ENCODE data around the gene EDARADD. TPM values are rescaled to one million over a fixed set of nuclear protein-coding genes. Genes with fewer than 3 reads are reported as not detected.

Gene EDARADD
- total and polyA plus RNA-seq, 12 donors, result 0.14 to 2.5 (median 0.84) TPM

DNA sequence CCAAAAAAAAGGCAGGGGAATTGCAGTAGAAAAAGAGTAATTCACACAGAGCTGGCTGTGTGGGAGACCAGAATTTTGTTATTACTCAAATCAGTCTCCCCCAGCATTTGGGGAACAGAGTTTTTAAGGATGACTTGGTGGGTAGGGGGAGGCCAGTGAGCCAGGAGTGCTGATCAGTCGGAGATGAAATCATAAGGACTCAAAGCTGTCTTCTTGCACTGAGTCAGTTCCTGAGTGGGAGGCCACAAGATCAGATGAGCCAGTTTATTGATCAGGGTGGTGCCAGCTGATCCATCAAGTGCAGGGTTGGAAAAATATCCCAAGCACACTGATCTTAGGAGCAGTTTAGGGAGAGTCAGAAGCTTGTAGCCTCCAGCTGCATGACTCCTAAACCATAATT is 23.7 kb upstream of the EDARADD start:
- H3K4me1 ChIP-seq, result peaks cover 0 to 11% (median 0%) of the 10 kb centered on the region in 9 donors
- DNase-seq (no peak), ATAC-seq (no peak)
- peaks cover 0 to 20% (median 0%) of the 10 kb centered on the region in 11 donors for H3K9me3 ChIP-seq
- no peaks in the 10 kb centered on the region for H3K36me3 ChIP-seq
- 78 to 81% methylated on average over 1 of the region's 1 CpG for WGBS, 2 donors
- TF ChIP-seq, protein P1, sequence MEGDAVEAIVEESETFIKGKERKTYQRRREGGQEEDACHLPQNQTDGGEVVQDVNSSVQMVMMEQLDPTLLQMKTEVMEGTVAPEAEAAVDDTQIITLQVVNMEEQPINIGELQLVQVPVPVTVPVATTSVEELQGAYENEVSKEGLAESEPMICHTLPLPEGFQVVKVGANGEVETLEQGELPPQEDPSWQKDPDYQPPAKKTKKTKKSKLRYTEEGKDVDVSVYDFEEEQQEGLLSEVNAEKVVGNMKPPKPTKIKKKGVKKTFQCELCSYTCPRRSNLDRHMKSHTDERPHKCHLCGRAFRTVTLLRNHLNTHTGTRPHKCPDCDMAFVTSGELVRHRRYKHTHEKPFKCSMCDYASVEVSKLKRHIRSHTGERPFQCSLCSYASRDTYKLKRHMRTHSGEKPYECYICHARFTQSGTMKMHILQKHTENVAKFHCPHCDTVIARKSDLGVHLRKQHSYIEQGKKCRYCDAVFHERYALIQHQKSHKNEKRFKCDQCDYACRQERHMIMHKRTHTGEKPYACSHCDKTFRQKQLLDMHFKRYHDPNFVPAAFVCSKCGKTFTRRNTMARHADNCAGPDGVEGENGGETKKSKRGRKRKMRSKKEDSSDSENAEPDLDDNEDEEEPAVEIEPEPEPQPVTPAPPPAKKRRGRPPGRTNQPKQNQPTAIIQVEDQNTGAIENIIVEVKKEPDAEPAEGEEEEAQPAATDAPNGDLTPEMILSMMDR (IDR thresholded peaks at IDR 0.05), result no peak
- intact Hi-C loops (cut with DNase I), result no loop called here
- H3K4me3 ChIP-seq, result no peak overlapping the region
- no peaks in the 10 kb centered on the region for H3K27me3 ChIP-seq
- H3K27ac ChIP-seq, result no peak overlapping the region

DNA sequence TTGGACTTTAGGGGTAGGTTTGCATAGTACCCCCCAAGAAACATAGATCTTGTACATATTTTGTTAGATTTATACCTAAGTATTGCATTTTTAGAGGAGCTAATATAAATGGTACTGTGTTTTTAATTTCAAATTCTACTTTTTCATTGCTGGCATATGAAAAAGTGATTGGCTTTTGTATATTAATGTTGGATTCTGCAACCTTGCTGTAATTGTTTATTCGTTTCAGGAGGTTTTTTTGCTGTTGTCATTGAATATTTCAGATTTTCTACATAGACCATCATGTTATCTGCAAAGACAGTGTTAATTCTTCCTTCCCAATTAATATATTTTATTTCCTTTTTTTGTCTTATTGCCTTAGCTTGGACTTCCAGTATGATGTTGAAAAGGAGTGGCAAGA is 23.0 kb upstream of the EDARADD start:
- Histone ChIP-seq H3K9me3 (peaks cover 0 to 20% (median 0%) of the 10 kb centered on the region in 11 donors), H3K27me3 (no peaks in the 10 kb centered on the region), H3K4me3 (no peak overlapping the region), H3K27ac (no peak overlapping the region), H3K36me3 (no peaks in the 10 kb centered on the region), H3K4me1 (peaks cover 0 to 8% (median 0%) of the 10 kb centered on the region in 9 donors)
- no peak for DNase-seq
- 76 to 77% methylated on average over 1 of the region's 1 CpG for WGBS, 2 donors
- intact Hi-C loops (cut with DNase I), result no loop called here
- no peak for ATAC-seq
- TF ChIP-seq, protein P1 (IDR thresholded peaks at IDR 0.05), result no peak

DNA sequence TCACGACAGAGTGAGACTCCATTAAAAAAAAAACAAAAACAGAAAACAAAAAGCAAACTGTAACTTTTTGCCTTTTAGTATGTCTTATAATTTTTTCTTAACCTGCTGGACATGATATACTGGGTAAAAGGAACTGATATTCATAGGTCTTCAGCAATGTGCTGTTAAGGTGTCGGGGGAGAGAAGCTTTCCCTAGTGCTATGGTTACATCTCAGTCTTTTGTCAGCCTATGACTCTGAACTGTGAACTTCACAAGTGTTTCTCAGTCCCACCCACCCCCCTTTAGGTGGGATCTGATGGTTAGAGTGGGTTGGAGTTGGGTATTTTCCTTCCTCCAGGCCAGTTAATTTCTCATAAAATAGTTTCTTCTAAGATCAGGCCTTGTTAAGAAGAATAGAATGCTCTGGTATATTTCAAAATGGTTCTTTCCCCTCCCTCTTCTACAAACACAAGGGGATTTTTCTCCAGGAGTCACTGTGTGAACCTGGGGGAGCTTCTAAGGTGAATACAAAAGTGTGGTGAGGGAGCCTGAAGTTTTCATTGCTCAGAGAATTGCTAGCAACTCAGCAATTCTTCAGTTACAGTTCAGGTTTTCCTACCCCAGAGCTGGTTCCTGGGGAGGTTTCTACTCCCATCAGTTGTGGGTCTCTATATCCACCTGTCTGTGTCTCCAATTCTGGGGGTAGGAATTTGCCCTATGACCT is 16.1 kb upstream of the EDARADD start:
- Histone ChIP-seq H3K4me3 (no peak overlapping the region), H3K27ac (no peak overlapping the region), H3K4me1 (no peaks in the 10 kb centered on the region), H3K36me3 (no peaks in the 10 kb centered on the region), H3K9me3 (peaks cover 0 to 20% (median 0%) of the 10 kb centered on the region in 11 donors), H3K27me3 (no peaks in the 10 kb centered on the region)
- 90 to 97% methylated on average over 2 of the region's 2 CpGs for WGBS, 2 donors
- ATAC-seq (no peak), DNase-seq (no peak)
- TF ChIP-seq, protein P1 (IDR thresholded peaks at IDR 0.05), result no peak
- intact Hi-C loops (cut with DNase I), result no loop called here

DNA sequence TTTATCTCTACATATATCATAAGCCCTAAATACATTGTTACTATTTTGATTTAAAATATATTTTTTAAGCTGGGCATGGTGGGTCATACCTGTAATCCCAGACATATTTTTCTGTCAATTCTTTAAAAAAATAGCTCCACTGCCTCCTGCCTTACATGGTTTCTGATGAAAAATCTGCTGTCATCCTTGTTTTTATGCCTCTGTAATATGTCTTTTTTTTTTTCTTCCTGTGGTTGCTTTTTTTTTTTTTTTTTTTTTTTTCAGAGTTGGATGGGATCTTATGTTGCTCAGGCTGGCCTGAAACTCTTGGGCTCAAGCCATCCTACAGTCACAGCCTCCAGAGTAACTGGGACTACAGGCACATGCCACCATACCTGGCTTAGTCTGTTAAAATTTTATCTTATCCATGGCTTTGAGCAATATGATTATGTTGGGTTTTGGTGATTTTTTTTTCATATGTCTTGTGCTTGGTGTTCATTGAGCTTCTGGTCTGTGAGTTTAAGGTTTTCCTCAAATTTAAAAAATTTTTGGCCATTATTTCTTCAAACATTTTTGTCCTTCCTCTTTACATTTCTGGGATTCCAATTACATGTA is 12.4 kb upstream of the EDARADD start:
- intact Hi-C loops (cut with DNase I), result no loop called here
- TF ChIP-seq, protein P1 (IDR thresholded peaks at IDR 0.05), result no peak
- DNase-seq (no peak), ATAC-seq (no peak)
- Histone ChIP-seq H3K27ac (no peak overlapping the region), H3K4me3 (no peak overlapping the region), H3K9me3 (peaks cover 0 to 18% (median 0%) of the 10 kb centered on the region in 11 donors), H3K4me1 (no peaks in the 10 kb centered on the region), H3K36me3 (no peaks in the 10 kb centered on the region), H3K27me3 (no peaks in the 10 kb centered on the region)

Measured in heart right ventricle (tissue), 16 donors.